ENCODE results near the gene WWOX.

- TF ChIP-seq CTCF (IDR thresholded peaks at IDR 0.05), result no peak
- TF ChIP-seq POLR2A (IDR thresholded peaks at IDR 0.05), result no peak
These were observed 1112.8 kb downstream of the WWOX start for GRCh38 chr16:79212114-79212791.
